ENCODE measurements around the gene C19orf67. TPM values are rescaled to one million over a fixed set of nuclear protein-coding genes. Genes with fewer than 3 reads are reported as not detected.

C19orf67 gene
- total RNA-seq, 6 donors from 2014 or later = 0.40 TPM; not detected in 5

DNA sequence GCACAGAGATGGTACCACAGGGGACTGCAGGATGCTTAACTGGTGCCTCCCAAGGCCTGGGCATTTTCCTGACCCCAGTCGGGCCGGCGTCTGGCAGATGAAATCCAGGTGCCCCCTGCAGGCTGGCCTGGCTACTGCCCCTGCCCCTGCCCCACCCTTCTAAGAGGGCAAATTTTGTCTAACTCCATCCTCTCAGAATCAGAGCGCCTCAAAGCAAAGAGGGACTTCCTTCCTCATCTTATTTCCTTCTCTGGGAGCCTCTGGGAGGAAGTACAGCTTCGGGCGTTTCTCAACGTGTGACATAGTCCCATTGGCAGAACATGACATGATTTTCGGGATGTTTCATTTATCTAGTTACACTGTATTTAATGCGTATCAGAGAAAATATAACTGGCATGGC lies 29.3 kb upstream of the C19orf67 start:
- peaks cover 62 to 70% (median 66%) of the 10 kb centered on the region in 4 donors for H3K4me1 ChIP-seq
- H3K9me3 ChIP-seq = no peaks in the 10 kb centered on the region
- no peak overlapping the region for H3K4me3 ChIP-seq
- TF ChIP-seq, protein P1, sequence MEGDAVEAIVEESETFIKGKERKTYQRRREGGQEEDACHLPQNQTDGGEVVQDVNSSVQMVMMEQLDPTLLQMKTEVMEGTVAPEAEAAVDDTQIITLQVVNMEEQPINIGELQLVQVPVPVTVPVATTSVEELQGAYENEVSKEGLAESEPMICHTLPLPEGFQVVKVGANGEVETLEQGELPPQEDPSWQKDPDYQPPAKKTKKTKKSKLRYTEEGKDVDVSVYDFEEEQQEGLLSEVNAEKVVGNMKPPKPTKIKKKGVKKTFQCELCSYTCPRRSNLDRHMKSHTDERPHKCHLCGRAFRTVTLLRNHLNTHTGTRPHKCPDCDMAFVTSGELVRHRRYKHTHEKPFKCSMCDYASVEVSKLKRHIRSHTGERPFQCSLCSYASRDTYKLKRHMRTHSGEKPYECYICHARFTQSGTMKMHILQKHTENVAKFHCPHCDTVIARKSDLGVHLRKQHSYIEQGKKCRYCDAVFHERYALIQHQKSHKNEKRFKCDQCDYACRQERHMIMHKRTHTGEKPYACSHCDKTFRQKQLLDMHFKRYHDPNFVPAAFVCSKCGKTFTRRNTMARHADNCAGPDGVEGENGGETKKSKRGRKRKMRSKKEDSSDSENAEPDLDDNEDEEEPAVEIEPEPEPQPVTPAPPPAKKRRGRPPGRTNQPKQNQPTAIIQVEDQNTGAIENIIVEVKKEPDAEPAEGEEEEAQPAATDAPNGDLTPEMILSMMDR (IDR thresholded peaks at IDR 0.05) = peak; percentile 54 to 62 (median 58)
- no peak for TF ChIP-seq POLR2A (IDR thresholded peaks at IDR 0.05)
- H3K27ac ChIP-seq = peak overlapping the region; percentile 38 to 98 (median 82)
- ATAC-seq (ENCODE audit: low FRiP score in 2 of 2) (no peak), DNase-seq (peak; percentile 67 to 84)
- H3K36me3 ChIP-seq = no peaks in the 10 kb centered on the region
- 18 to 33% methylated on average over 7 to 9 of the region's 9 CpGs for WGBS, 2 donors
- H3K27me3 ChIP-seq = no peaks in the 10 kb centered on the region

DNA sequence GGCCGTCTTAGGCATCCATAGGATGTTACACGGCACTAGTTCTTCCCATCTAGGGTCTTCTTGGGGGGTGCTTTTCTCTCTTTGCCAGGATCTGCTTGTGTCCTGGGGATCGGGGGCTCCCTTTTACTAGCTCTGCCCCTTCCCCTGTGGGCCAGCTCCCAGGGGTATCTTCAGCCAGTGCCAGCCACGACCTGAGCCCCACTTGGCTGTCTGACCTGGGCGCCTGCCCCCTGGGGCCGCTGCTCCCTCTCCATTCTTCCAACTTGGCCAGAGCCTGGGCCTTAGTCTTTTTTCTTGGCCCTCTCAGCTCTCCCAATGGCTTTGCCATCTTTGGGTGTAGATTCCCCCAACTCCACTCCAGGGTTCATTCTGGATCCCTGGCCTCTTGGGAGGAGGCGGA lies 28.9 kb upstream of the C19orf67 start:
- H3K4me1 ChIP-seq = peaks cover 58 to 66% (median 63%) of the 10 kb centered on the region in 4 donors
- no peak for DNase-seq

DNA sequence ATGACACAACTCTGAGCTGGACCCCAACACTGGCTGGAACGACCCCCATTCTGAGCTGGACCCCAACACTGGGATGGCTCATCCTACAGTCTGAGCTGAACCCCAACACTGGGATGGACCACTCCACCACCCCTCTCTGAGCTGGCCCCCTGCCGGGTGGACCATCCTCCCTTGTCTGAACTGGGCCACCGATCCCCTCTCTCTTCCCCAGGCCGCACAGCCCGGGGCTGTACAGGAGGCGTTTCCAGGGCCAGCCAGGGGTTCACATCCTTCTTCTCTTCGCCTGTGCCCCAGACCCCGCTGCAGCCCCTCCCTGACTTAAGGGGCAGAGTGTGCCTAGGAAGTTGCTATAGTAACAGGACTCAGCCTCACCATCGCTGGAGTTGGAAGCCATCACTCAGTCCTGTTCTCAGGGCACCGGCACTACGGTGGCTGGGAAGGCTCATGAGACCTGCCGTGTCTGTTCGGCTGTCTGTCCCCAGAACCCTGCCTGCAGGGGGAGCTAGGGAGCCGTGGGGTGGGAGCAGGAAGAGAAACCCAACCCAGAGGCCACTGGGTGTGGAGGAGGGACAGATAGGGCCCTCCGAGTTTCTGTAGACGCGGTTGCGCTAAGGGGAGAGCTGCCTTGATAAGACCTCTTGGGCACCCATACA lies 28.3 kb upstream of the C19orf67 start:
- Histone ChIP-seq H3K4me1 (peaks cover 52 to 61% (median 57%) of the 10 kb centered on the region in 4 donors), H3K27me3 (no peaks in the 10 kb centered on the region), H3K36me3 (no peaks in the 10 kb centered on the region), H3K4me3 (no peak overlapping the region), H3K27ac (peak overlapping the region; percentile 73 to 98 (median 82)), H3K9me3 (no peaks in the 10 kb centered on the region)
- no peak for DNase-seq
- 82 to 87% methylated on average over 12 to 18 of the region's 18 CpGs for WGBS, 2 donors
- no peak for ATAC-seq (ENCODE audit: low FRiP score in 2 of 2)
- TF ChIP-seq POLR2A (IDR thresholded peaks at IDR 0.05) = no peak
- TF ChIP-seq POLR2AphosphoS5 (IDR thresholded peaks at IDR 0.05) = no peak
- TF ChIP-seq EP300 (IDR thresholded peaks at IDR 0.05) = no peak
- TF ChIP-seq, protein P1 (IDR thresholded peaks at IDR 0.05) = peak in 1 of 6 experiments; percentile 19

More for the DNA sequence above, 28.9 kb upstream of the C19orf67 start:
- H3K27ac ChIP-seq = peak overlapping the region; percentile 38 to 98 (median 82)
- H3K36me3 ChIP-seq = no peaks in the 10 kb centered on the region
- no peaks in the 10 kb centered on the region for H3K27me3 ChIP-seq
- no peak for TF ChIP-seq POLR2A (IDR thresholded peaks at IDR 0.05)
- TF ChIP-seq, protein P1 (IDR thresholded peaks at IDR 0.05) = no peak
- ATAC-seq (ENCODE audit: low FRiP score in 2 of 2) = no peak
- no peak overlapping the region for H3K4me3 ChIP-seq
- H3K9me3 ChIP-seq = no peaks in the 10 kb centered on the region
- WGBS, 2 donors = 91 to 94% methylated on average over 7 of the region's 7 CpGs

DNA sequence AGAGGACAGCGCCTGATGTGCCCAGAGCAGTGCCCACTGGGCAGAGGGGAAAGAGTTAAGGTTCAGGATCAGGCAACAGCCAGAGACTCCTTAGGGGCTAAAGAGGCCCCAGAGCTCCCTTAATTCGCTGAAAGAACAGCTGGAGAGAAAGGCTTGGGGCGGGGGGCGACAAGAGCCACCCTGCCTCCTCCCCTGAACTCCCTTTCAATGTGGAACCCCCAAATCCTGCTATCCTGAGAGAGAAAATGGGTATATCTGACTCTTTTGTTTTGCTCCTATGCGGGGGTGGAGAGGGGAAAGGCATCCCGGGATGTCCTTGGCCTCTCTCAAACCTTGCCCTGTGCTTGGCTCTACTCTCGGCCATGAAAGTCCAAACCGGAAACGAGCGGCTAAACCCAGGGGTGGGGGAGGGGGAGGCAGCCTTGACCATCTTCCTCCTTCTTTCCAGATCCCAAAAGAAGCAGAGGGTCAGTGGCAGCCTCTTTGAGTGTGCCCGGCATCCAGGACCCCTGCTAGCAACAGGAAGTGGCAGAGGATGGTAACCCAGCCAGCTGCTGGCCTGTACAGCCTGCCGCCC lies 27.3 kb upstream of the C19orf67 start:
- 56 to 57% methylated on average over 12 of the region's 12 CpGs for WGBS, 2 donors
- TF ChIP-seq POLR2AphosphoS5 (IDR thresholded peaks at IDR 0.05) = no peak
- TF ChIP-seq POLR2A (IDR thresholded peaks at IDR 0.05) = no peak
- TF ChIP-seq EP300 (IDR thresholded peaks at IDR 0.05) = no peak
- TF ChIP-seq, protein P1 (IDR thresholded peaks at IDR 0.05) = no peak

More for the DNA sequence above, 27.3 kb upstream of the C19orf67 start:
- no peaks in the 10 kb centered on the region for H3K9me3 ChIP-seq
- no peaks in the 10 kb centered on the region for H3K36me3 ChIP-seq
- DNase-seq (no peak), ATAC-seq (ENCODE audit: low FRiP score in 2 of 2) (no peak)
- peaks cover 46 to 54% (median 50%) of the 10 kb centered on the region in 4 donors for H3K4me1 ChIP-seq
- H3K27me3 ChIP-seq = no peaks in the 10 kb centered on the region
- H3K4me3 ChIP-seq = no peak overlapping the region
- peak overlapping the region; percentile 73 to 98 (median 82) for H3K27ac ChIP-seq
